Prostate gland (tissue), 2 donors: ENCODE measurements around the gene MBP. TPM values are rescaled to one million over a fixed set of nuclear protein-coding genes. Genes with fewer than 3 reads are reported as not detected.
A peak's percentile ranks its signal among the peaks of the same experiment; 100 is the strongest.

Experiments
- DNase-seq: peaks from one replicate; pipeline ENCODE4 v3.0.0-alpha.2; 2019; ENCODE audit warnings: low spot score
- H3K27ac ChIP-seq, 2 donors: fragments of 200-600 bp; sonication (generic); 2 replicates each; pipeline ENCODE4 v1.5.1; 2017 to 2019
- H3K27me3 ChIP-seq: fragments of 200-600 bp; sonication (generic); replicated peaks from 2 replicates; pipeline ENCODE4 v1.5.1; 2019; ENCODE audit not compliant: insufficient read depth
- H3K36me3 ChIP-seq, 2 donors: fragments of 200-600 bp; sonication (generic); 1 replicate in 1 of 2; 2 replicates in 1 of 2; pipeline versions ENCODE4 v1.5.1 to v1.8.1; 2017 to 2019
- H3K4me1 ChIP-seq: fragments of 200-600 bp; sonication (generic); replicated peaks from 2 replicates; pipeline ENCODE4 v1.5.1; 2019
- H3K4me3 ChIP-seq, 2 donors: fragments of 200-600 bp; sonication (generic); 2 replicates each; pipeline ENCODE4 v1.5.1; 2017 to 2019
- H3K9me3 ChIP-seq: fragments of 200-600 bp; sonication (generic); 2 replicates; pipeline ENCODE4 v1.5.1; 2017
- CTCF ChIP-seq, 4 experiments: fragments of 200-600 bp in 2 of 4; fragments of 450-650 bp in 2 of 4; sonication (generic) in 2 of 4; IDR thresholded peaks; 1 replicate in 3 of 4; 2 replicates in 1 of 4; pipeline ENCODE4 v1.5.1; 2016 to 2019; ENCODE audit warnings: antibody characterized with exemption in 4 of 4, mild to moderate bottlenecking in 2 of 4, moderate library complexity in 2 of 4
- POLR2A ChIP-seq: fragments of 450-650 bp; IDR thresholded peaks from one replicate; pipeline ENCODE4 v1.6.1; 2016; ENCODE audit warnings: antibody characterized with exemption, mild to moderate bottlenecking
- POLR2AphosphoS5 ChIP-seq: sonication (generic); formaldehyde crosslinking; IDR thresholded peaks from one replicate; pipeline ENCODE4 v1.6.1; 2017; ENCODE audit warnings: antibody characterized with exemption
- WGBS: methylation state at CpG from one replicate; pipeline ENCODE4 v1.1.5; 2018; 5-methylcytosine and 5-hydroxymethylcytosine counted together
- intact Hi-C: fragments of 100-400 bp; cut with DNase I; formaldehyde crosslinking; loops from one replicate; pipeline ENCODE4 v1.14.2; 2022
- total RNA-seq, 2 donors: library from RNA; depleted of rRNA; stranded (reverse); fragments of >200 nt; gene quantifications; one replicate each; pipeline ENCODE4 v1.1.0, GENCODE V29; 2016

The MBP gene
- total RNA-seq, 2 donors from 2014 or later, result 19.8 to 43.5 TPM

GRCh38 chr18:77105680-77106079 is 26.9 kb downstream of the MBP start:
- intact Hi-C loops, result no loop called here
- H3K9me3 ChIP-seq, result no peaks in the 10 kb centered on the region
- no peaks in the 10 kb centered on the region for H3K4me1 ChIP-seq
- 94% methylated on average over 3 of the region's 3 CpGs for WGBS
- H3K27me3 ChIP-seq, result no peaks in the 10 kb centered on the region
- no peaks in the 10 kb centered on the region for H3K36me3 ChIP-seq
- no peak for TF ChIP-seq POLR2AphosphoS5
- TF ChIP-seq CTCF (IDR thresholded peaks at IDR 0.05), result no peak
- no peak for TF ChIP-seq POLR2A
- DNase-seq, result no peak
- H3K4me3 ChIP-seq, result no peak overlapping the region
- no peak overlapping the region for H3K27ac ChIP-seq

- Histone ChIP-seq H3K4me1 (no peaks in the 10 kb centered on the region), H3K27ac (no peak overlapping the region), H3K4me3 (no peak overlapping the region), H3K9me3 (no peaks in the 10 kb centered on the region), H3K36me3 (no peaks in the 10 kb centered on the region), H3K27me3 (no peaks in the 10 kb centered on the region)
- 88% methylated on average over 10 of the region's 10 CpGs for WGBS
- intact Hi-C loops, result no loop called here
- no peak for TF ChIP-seq POLR2A
- TF ChIP-seq POLR2AphosphoS5, result no peak
- no peak for TF ChIP-seq CTCF (IDR thresholded peaks at IDR 0.05)
- DNase-seq, result no peak
Observed at GRCh38 chr18:77105028-77105427, 27.6 kb downstream of the MBP start.

- intact Hi-C loops, result no loop called here
- WGBS, result 81% methylated on average over 11 of the region's 11 CpGs
- Histone ChIP-seq H3K9me3 (no peaks in the 10 kb centered on the region), H3K4me3 (no peak overlapping the region), H3K36me3 (no peaks in the 10 kb centered on the region), H3K27me3 (no peaks in the 10 kb centered on the region), H3K4me1 (no peaks in the 10 kb centered on the region), H3K27ac (peak overlapping the region in 1 of 2 donors; percentile 11)
- no peak for TF ChIP-seq POLR2AphosphoS5
- no peak for TF ChIP-seq POLR2A
- no peak for TF ChIP-seq CTCF (IDR thresholded peaks at IDR 0.05)
- DNase-seq, result no peak
Observed at GRCh38 chr18:77103991-77104531, 28.5 kb downstream of the MBP start.

GRCh38 chr18:77103187-77103850 is 29.3 kb downstream of the MBP start:
- Histone ChIP-seq H3K27ac (peak overlapping the region; percentile 11 to 12), H3K9me3 (no peaks in the 10 kb centered on the region), H3K27me3 (no peaks in the 10 kb centered on the region), H3K4me3 (no peak overlapping the region), H3K4me1 (no peaks in the 10 kb centered on the region), H3K36me3 (no peaks in the 10 kb centered on the region)
- WGBS, result 77% methylated on average over 14 of the region's 14 CpGs
- DNase-seq, result no peak
- intact Hi-C loops, result no loop called here
- TF ChIP-seq POLR2A (no peak), CTCF (IDR thresholded peaks at IDR 0.05) (no peak), POLR2AphosphoS5 (no peak)
